Transverse colon (tissue), 4 donors: ENCODE measurements around the gene CACNA1B.

Experiments
- POLR2A ChIP-seq: fragments of 450-650 bp; IDR thresholded peaks from one replicate; pipeline ENCODE4 v1.6.1; 2016; ENCODE audit warnings: antibody characterized with exemption, mild to moderate bottlenecking, moderate library complexity
- POLR2AphosphoS5 ChIP-seq, 3 donors: sonication (generic); formaldehyde crosslinking; IDR thresholded peaks; one replicate each; pipeline ENCODE4 v1.6.1; 2016; ENCODE audit warnings: antibody characterized with exemption in 3 of 3
- TF ChIP-seq, protein P1 (sequence below), 5 experiments: fragments of 200-600 bp in 3 of 5; fragments of 450-650 bp in 2 of 5; sonication (generic) in 3 of 5; IDR thresholded peaks; 1 replicate in 2 of 5; 2 replicates in 3 of 5; pipeline ENCODE4 v1.5.1; 2016 to 2017; ENCODE audit warnings: antibody characterized with exemption in 5 of 5, inconsistent platforms in 3 of 5, mild to moderate bottlenecking in 2 of 5, moderate library complexity in 1 of 5

DNA sequence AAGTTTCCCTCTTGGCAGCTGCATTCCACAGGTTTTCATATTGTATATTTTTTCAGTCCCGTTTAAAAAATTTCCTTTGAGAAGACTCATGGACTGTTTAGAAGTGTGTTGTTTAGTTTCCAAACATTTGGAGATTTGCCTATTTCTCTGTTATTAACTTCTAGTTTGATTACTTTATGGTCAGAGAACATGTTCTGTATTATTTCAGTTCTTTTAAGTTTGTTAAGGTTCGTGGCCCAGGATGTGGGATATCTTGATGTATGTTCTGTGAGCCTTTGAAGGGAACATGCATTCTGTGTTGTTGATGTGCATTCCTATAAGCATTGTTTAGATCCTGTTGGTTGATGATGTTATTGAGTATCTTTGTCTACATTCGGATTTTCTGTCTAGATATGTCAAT is 153.6 kb downstream of the CACNA1B start:
- TF ChIP-seq, protein P1, sequence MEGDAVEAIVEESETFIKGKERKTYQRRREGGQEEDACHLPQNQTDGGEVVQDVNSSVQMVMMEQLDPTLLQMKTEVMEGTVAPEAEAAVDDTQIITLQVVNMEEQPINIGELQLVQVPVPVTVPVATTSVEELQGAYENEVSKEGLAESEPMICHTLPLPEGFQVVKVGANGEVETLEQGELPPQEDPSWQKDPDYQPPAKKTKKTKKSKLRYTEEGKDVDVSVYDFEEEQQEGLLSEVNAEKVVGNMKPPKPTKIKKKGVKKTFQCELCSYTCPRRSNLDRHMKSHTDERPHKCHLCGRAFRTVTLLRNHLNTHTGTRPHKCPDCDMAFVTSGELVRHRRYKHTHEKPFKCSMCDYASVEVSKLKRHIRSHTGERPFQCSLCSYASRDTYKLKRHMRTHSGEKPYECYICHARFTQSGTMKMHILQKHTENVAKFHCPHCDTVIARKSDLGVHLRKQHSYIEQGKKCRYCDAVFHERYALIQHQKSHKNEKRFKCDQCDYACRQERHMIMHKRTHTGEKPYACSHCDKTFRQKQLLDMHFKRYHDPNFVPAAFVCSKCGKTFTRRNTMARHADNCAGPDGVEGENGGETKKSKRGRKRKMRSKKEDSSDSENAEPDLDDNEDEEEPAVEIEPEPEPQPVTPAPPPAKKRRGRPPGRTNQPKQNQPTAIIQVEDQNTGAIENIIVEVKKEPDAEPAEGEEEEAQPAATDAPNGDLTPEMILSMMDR (IDR thresholded peaks at IDR 0.05) = no peak
- TF ChIP-seq POLR2A (no peak), POLR2AphosphoS5 (IDR thresholded peaks at IDR 0.05) (no peak)
